22Rv1 (cell line): ENCODE results near the gene PARVB.

Experiments
- H3K27ac ChIP-seq: fragments of 450-650 bp; 2 replicates; pipeline ENCODE4 v1.5.1; 2017
- CTCF ChIP-seq: fragments of 450-650 bp; IDR thresholded peaks from 2 replicates; pipeline ENCODE4 v1.5.1; 2017; ENCODE audit warnings: mild to moderate bottlenecking
- ZFX ChIP-seq: fragments of 450-650 bp; IDR thresholded peaks from 2 replicates; pipeline ENCODE4 v1.6.1; 2017; ENCODE audit warnings: antibody characterized with exemption, borderline replicate concordance

PARVB gene

GRCh38 chr22:44221710-44222475 lies 197.8 kb downstream of the PARVB start:
- no peak overlapping the region for H3K27ac ChIP-seq
- TF ChIP-seq CTCF (no peak), ZFX (no peak)
